Measurements from ENCODE around the gene KCNK7.
A peak's percentile ranks its signal among the peaks of the same experiment; 100 is the strongest.

The KCNK7 gene

GRCh38 chr11:65627202-65627601 lies 31.6 kb upstream of the KCNK7 start:
- DNase-seq (ENCODE audit: low read depth) = no peak

DNA sequence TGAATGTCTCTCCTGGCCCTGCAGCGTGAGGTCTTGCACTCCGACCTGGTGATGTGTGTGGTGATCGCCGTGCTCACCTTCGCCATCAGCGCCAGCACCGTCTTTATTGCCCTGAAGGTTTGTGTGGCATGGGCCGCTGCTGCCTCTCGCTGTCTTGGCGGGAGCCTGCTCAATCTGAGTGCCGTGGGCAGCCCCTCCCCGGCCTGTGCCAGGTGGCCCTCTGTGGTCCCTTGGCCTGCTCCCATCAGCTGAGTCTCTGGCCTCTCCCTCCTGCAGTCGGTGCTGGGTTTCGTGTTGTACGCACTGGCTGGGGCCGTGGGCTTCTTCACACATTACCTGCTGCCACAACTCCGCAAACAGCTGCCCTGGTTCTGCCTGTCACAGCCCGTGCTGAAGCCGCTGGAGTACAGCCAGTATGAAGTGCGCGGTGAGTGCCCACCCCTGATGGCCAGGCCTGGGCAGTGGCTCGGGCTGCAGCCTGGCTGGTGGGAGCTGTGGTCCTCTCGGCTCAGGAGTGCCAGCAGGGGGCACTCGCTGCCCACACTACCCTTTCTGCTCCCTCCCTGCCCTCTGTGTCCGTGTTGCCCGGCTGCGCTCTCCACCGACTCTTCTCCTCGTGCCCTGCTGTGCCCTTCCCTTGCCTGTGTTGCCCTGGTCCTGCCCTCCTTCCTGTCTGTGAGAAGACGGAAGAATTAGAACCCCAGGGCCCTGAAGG lies 30.2 kb upstream of the KCNK7 start:
- DNase-seq (ENCODE audit: low read depth) = no peak

- no peak for DNase-seq (ENCODE audit: low read depth)
These were observed 29.5 kb upstream of the KCNK7 start for GRCh38 chr11:65624931-65625627.

DNA sequence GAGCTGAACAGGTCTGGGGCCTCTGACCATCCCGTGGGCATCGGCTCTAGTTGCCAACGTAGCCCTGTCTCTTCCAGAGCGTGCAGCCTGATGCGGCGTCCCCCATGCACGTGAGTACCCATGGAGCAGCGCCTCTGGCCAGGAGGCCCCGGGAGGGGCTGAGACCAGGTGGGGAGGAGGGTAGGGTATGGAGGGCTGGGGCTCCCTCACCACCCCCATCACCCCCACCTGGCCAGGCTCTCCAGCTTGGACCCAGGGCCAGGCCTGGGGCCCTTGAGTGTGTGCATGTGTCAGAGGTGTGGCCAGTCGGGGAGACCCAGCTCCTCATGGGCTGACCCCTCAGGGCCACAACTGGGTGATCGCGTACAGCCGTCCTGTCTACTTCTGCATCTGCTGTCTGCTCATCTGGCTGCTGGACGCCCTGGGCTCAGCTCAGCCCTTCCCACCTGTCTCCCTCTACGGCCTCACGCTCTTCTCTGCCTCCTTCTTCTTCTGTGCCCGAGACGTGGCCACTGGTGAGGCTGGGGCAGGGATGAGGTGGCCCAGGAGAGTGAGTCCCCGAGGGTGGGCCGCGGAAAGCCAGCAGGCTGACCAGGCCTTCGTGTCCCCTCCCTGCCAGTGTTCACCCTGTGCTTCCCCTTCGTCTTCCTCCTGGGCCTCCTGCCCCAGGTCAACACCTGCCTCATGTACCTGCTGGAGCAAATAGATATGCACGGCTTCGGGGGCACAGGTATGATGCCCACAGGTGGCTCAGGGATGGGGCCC lies 28.4 kb upstream of the KCNK7 start:
- DNase-seq (ENCODE audit: low read depth) = no peak

DNA sequence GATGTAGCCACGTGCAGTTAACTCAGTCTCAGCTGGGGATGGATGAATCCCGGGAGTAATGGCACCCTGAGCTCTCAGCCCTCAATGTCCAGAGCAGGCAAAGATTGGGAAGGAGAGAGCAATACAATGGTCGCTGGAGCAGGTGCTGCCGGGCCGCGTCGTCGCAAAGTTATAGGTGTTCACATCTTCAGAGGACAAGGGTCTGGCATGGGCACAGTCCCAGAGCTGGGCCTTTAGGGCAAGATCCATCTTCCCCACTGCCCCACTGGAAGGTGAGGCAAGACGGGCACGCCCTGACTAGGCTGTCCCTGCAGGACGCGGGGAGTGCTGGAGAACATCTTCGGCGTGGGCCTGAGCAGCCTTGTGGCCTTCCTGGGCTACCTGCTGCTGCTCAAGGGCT lies 27.6 kb upstream of the KCNK7 start:
- DNase-seq (ENCODE audit: low read depth) = no peak

GRCh38 chr11:65622011-65622410 lies 26.4 kb upstream of the KCNK7 start:
- no peak for DNase-seq (ENCODE audit: low read depth)

- DNase-seq (ENCODE audit: low read depth) = no peak
These were observed 25.9 kb upstream of the KCNK7 start for GRCh38 chr11:65621460-65621859.

- no peak for DNase-seq (ENCODE audit: low read depth)
These were observed 25.1 kb upstream of the KCNK7 start for GRCh38 chr11:65620666-65621065.

DNA sequence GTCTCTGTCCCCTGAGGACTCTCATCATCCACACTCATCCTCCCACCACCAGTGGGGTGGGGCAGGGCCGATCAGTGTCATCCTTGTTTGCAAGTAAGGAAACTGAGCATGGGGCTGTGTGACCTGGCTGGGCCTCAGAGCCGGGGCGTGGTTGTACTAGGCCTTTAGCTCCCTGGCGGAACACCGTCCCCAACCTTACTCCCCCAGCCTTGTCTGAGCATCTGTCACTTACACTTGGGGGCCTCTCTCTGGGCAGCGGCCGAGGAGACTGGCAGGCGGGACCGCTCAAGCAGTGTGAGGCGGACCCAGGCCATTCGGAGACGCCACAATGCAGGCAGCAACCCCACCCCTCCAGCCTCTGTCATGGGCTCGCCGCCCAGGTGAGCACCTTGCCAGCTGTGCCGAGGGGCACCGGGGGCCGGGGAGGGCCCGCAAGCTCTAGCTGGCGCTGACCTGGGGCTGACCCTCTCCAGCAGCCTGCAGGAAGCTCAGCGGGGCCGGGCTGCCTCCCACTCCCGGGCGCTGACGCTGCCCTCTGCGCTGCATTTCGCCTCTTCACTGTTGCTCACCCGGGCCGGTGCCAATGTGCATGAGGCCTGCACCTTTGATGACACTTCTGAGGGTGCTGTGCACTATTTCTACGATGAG lies 23.8 kb upstream of the KCNK7 start:
- DNase-seq (ENCODE audit: low read depth) = no peak

DNA sequence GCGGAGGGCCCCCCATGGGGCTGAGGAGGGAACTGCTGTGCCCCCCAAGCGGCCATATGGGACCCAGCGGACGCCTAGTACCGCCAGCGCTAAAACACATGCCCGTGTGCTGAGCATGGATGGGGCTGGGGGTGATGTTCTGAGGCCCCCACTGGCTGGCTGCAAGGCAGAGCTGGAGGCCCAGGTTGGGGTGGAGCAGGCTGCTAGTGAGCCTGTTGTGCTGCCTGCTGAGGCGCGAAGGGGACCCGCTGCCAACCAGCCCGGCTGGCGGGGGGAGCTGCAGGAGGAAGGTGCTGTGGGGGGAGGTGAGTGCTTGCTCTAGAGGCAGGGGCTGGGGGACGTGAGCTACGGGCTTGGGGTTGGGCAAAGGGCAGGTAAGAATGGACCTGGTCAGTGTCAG lies 23.2 kb upstream of the KCNK7 start:
- DNase-seq (ENCODE audit: low read depth) = no peak

GRCh38 chr11:65617990-65618751 lies 22.6 kb upstream of the KCNK7 start:
- no peak for DNase-seq (ENCODE audit: low read depth)

- no peak for DNase-seq (ENCODE audit: low read depth)
These were observed 21.7 kb upstream of the KCNK7 start for GRCh38 chr11:65617136-65617850.

- no peak for DNase-seq (ENCODE audit: low read depth)
These were observed 21.0 kb upstream of the KCNK7 start for GRCh38 chr11:65616575-65617001.

DNA sequence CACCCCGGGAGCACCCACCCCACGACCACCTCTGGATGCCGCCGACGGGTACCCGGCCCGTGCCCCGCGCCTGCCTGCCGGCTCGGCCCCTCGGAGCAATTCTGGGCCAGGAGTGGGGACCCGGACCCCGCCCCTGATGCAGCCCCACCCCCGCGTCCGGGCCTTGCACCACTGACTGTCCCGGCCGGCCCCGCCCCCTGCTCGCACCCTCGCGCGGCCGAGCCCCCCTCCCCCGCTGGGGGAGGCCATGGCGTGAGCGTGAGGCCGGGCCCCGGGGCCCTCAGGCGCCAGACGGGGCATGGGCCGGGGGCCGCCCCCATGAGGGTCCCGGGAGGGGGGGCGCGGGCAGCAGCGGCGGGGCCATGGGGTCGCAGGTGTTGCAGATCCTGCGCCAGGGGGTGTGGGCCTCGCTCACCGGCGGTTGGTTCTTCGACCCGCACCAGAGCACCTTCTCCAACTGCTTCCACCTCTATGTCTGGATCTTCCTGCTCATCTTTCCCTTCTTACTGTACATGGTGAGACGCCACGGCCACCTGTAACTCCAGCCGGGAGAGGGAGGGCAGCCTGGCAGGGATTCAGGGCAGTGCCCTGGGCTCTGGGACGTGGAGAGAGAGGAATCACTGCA lies 20.5 kb upstream of the KCNK7 start:
- DNase-seq (ENCODE audit: low read depth) = no peak

DNA sequence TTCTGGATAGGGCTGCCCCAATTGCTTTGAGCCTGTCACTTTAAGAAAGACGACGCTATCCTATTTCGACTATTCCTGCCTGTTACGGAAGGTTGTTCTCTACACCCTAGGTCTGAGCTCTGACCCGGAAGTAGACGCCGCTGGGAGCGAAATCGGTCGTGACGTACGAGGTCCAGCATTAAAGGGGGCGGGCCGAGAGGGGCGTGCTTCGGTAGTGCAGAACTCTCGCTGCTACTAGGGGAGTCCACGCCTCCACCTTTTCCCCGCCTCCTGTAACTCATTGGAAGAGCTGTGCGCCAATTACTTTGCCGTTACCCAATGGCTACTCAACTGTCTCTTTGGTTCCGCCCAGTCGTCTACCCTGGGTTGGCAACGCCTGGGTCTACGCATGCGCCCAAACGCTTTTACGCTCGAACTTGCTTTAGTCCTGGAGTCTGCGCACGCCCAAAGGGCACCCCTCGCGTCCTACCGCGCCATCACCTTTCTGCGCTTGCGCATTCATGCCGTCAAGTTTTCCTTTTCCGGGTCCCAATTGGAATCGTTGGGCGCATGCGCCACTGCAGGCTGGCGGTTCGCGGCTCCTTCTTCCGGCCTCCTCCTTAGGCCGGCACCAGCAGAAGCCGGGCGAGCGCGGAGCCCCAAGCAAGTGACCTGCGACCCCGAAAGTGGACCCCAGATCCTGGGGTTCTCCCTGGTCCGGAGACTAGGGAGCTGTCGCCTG lies 19.8 kb upstream of the KCNK7 start, which contains the start of gene PCNX3:
PCNX3 (plus strand) TSS at position 548 of the 721 bp plus-strand sequence. CDS start 536 bp downstream, outside the sequence.
- DNase-seq (ENCODE audit: low read depth) = peak; percentile 100

GRCh38 chr11:65613091-65613928 lies 17.7 kb upstream of the KCNK7 start:
- no peak for DNase-seq (ENCODE audit: low read depth)

- DNase-seq (ENCODE audit: low read depth) = no peak
These were observed 17.1 kb upstream of the KCNK7 start for GRCh38 chr11:65612691-65613090.

DNA sequence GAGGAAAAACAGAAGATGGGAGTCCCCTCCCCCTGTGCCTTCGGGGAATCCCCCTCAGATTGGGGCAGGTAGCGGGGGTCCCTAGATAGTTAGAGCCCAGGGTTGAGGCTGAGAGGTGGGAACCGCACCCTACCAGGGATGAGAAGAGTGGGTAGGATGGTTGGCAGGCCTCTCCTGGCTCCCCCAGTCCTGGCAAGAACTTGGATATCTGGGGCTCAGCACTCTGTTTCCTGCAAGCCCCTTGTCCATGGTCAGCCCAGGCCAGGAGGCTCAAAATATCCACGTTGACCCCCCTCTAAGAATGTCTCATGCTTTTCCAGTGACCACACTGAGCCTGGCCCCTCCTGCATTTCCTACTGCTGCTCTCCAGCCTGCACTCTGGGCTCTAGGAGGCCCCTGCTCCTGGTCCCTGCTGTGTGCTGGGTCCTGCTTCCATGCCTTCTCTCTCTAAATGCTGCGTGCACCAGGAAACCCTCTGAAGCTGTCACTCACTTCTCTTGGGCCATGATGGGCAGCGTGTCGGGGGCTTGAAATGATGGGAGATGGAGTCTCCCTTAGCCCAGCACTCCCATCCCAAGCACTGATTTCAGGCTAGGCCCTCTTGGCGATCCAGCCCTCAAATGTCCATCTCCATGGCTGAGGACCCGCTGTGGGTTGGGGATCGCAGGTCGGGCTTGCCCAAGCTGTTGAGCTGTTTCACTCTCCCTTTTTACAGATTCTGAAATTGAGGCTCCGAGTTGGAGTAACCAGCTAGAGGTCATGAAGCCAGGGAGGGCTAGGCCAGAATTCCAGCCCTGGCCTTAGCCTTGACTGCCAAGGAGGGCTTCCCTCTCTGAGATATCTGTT lies 16.4 kb upstream of the KCNK7 start:
- DNase-seq (ENCODE audit: low read depth) = no peak

Measured in T-helper 22 cell (primary cell).